WTC11 (cell line): ENCODE measurements around the gene STAM. TPM values are rescaled to one million over a fixed set of nuclear protein-coding genes. Genes with fewer than 3 reads are reported as not detected.

ENCODE experiments used
- ATAC-seq: fragments of 200-7000 bp; cut with Tn5 transposase; 2 replicates; pipeline ENCODE4 v1.10.0; 2021; ENCODE audit warnings: mild to moderate bottlenecking, moderate library complexity
- CTCF ChIA-PET: fragments of 300-600 bp; sonication (Branson Sonifier 250); formaldehyde crosslinking; loops from one replicate; lab custom pipeline; 2021; ENCODE audit warnings: antibody characterized with exemption; lab: Charles Lee
- POLR2A ChIA-PET: fragments of 350-600 bp; sonication (Branson Sonifier 250); formaldehyde crosslinking; loops from one replicate; lab custom pipeline; 2021; ENCODE audit warnings: antibody characterized with exemption; lab: Charles Lee
- DNase-seq: peaks from one replicate; pipeline ENCODE4 v3.0.0; 2021; ENCODE audit warnings: low spot score
- H3K27ac Mint-ChIP-seq: 2 replicates; pipeline ENCODE4 v1.8.0; 2021; ENCODE audit warnings: mixed read lengths
- H3K27me3 Mint-ChIP-seq: 2 replicates; pipeline ENCODE4 v1.8.0; 2021; ENCODE audit warnings: low read depth, mild to moderate bottlenecking, moderate library complexity, mixed read lengths
- H3K36me3 Mint-ChIP-seq: 2 replicates; pipeline ENCODE4 v1.8.0; 2021; ENCODE audit warnings: mixed read lengths
- H3K4me1 Mint-ChIP-seq: 2 replicates; pipeline ENCODE4 v1.8.0; 2022; ENCODE audit warnings: mixed read lengths
- H3K4me3 Mint-ChIP-seq: 2 replicates; pipeline ENCODE4 v1.8.0; 2021; ENCODE audit warnings: mild to moderate bottlenecking, moderate library complexity, mixed read lengths
- H3K9me3 Mint-ChIP-seq: 2 replicates; pipeline ENCODE4 v1.8.0; 2021; ENCODE audit warnings: mixed read lengths
- CBFB ChIP-seq: sonication (generic); formaldehyde crosslinking; IDR thresholded peaks from 2 replicates; pipeline ENCODE4 v1.8.1; 2022; ENCODE audit warnings: mild to moderate bottlenecking, low read depth, missing genetic modification reagents
- ELF4 ChIP-seq: sonication (generic); formaldehyde crosslinking; IDR thresholded peaks from 2 replicates; pipeline ENCODE4 v1.8.1; 2022; ENCODE audit warnings: low read depth, mild to moderate bottlenecking, moderate library complexity, missing genetic modification reagents
- ERG ChIP-seq: fragments of 250-450 bp; sonication (Bioruptor Pico); IDR thresholded peaks from 2 replicates; pipeline ENCODE4 v1.8.0; 2021; ENCODE audit warnings: mild to moderate bottlenecking
- ESRRA ChIP-seq: sonication (generic); formaldehyde crosslinking; IDR thresholded peaks from 2 replicates; pipeline ENCODE4 v1.8.1; 2022; ENCODE audit warnings: mild to moderate bottlenecking, missing genetic modification reagents, borderline replicate concordance
- GABPB1 ChIP-seq: sonication (generic); formaldehyde crosslinking; IDR thresholded peaks from 2 replicates; pipeline ENCODE4 v1.8.1; 2023; ENCODE audit warnings: mild to moderate bottlenecking, missing genetic modification reagents
- GRHL2 ChIP-seq: fragments of 250-450 bp; sonication (Bioruptor Pico); IDR thresholded peaks from 2 replicates; pipeline ENCODE4 v1.8.0; 2022; ENCODE audit warnings: mild to moderate bottlenecking, moderate library complexity; ENCODE audit not compliant: insufficient replicate concordance, severe bottlenecking
- NR2C2 ChIP-seq: sonication (generic); formaldehyde crosslinking; IDR thresholded peaks from 2 replicates; pipeline ENCODE4 v1.8.0; 2022; ENCODE audit warnings: mild to moderate bottlenecking, missing genetic modification reagents
- PRDM15 ChIP-seq: sonication (generic); formaldehyde crosslinking; IDR thresholded peaks from 2 replicates; pipeline ENCODE4 v1.8.0; 2022; ENCODE audit warnings: missing genetic modification reagents
- PRRX2 ChIP-seq: fragments of 250-450 bp; sonication (Bioruptor Pico); IDR thresholded peaks from 2 replicates; pipeline ENCODE4 v1.8.0; 2021; ENCODE audit warnings: mild to moderate bottlenecking
- RORB ChIP-seq: fragments of 250-450 bp; sonication (Bioruptor Pico); IDR thresholded peaks from 2 replicates; pipeline ENCODE4 v1.9.0; 2021; ENCODE audit warnings: mild to moderate bottlenecking
- SP1 ChIP-seq: sonication (generic); formaldehyde crosslinking; conservative IDR thresholded peaks from 2 replicates; pipeline ENCODE4 v1.8.1; 2022; ENCODE audit warnings: missing genetic modification reagents
- STAT6 ChIP-seq: sonication (generic); formaldehyde crosslinking; conservative IDR thresholded peaks from 2 replicates; pipeline ENCODE4 v1.8.1; 2023; ENCODE audit warnings: mild to moderate bottlenecking, low read depth, missing genetic modification reagents, moderate library complexity
- TEAD1 ChIP-seq: sonication (generic); formaldehyde crosslinking; IDR thresholded peaks from 2 replicates; pipeline ENCODE4 v1.8.0; 2022; ENCODE audit warnings: mild to moderate bottlenecking, missing genetic modification reagents
- TEAD4 ChIP-seq: sonication (generic); formaldehyde crosslinking; IDR thresholded peaks from 2 replicates; pipeline ENCODE4 v1.8.0; 2022; ENCODE audit warnings: mild to moderate bottlenecking, missing genetic modification reagents
- ZNF219 ChIP-seq: sonication (generic); formaldehyde crosslinking; IDR thresholded peaks from 2 replicates; pipeline ENCODE4 v1.8.0; 2023; ENCODE audit warnings: missing genetic modification reagents, mild to moderate bottlenecking, borderline replicate concordance
- ZNF317 ChIP-seq: sonication (generic); formaldehyde crosslinking; IDR thresholded peaks from 2 replicates; pipeline ENCODE4 v1.8.1; 2023; ENCODE audit warnings: low read depth, mild to moderate bottlenecking, moderate library complexity, missing genetic modification reagents, borderline replicate concordance
- ZNF396 ChIP-seq: fragments of 250-450 bp; sonication (Bioruptor Pico); IDR thresholded peaks from 2 replicates; pipeline ENCODE4 v1.8.0; 2021; ENCODE audit warnings: mild to moderate bottlenecking, moderate library complexity, borderline replicate concordance
- ZNF423 ChIP-seq: fragments of 250-450 bp; sonication (Bioruptor Pico); IDR thresholded peaks from 2 replicates; pipeline ENCODE4 v2.1.2; 2022; ENCODE audit warnings: mild to moderate bottlenecking, moderate library complexity
- ZNF512 ChIP-seq: sonication (generic); formaldehyde crosslinking; IDR thresholded peaks from 2 replicates; pipeline ENCODE4 v1.8.1; 2022; ENCODE audit warnings: missing genetic modification reagents, borderline replicate concordance
- total RNA-seq: library from RNA; stranded (reverse); gene quantifications from 3 replicates; pipeline ENCODE4 v1.2.3, GENCODE V29; 2021

The STAM gene
- total RNA-seq, 1 experiment from 2014 or later, result 24.2 TPM

- no peak for TF ChIP-seq ESRRA (CRISPR knock-in tag)
These were observed 15.4 kb downstream of the STAM start (continued) for GRCh38 chr10:17659365-17659764.

GRCh38 chr10:17660921-17661320 lies 17.0 kb downstream of the STAM start:
- ChIA-PET CTCF (no interaction called here), POLR2A (no interaction called here)
- ATAC-seq (no peak), DNase-seq (no peak)
- Mint-ChIP-seq H3K4me1 (peaks cover 29% of the 10 kb centered on the region), H3K4me3 (no peak overlapping the region), H3K9me3 (peaks cover 21% of the 10 kb centered on the region), H3K27me3 (no peaks in the 10 kb centered on the region), H3K27ac (no peak overlapping the region), H3K36me3 (peaks cover 14% of the 10 kb centered on the region)
- no peak for TF ChIP-seq NR2C2 (CRISPR knock-in tag)

- DNase-seq (no peak), ATAC-seq (no peak)
- Mint-ChIP-seq H3K4me3 (no peak overlapping the region), H3K9me3 (peaks cover 18% of the 10 kb centered on the region), H3K27ac (peak overlapping the region; percentile 32; the same call in 1 of the 2 replicates), H3K27me3 (no peaks in the 10 kb centered on the region), H3K4me1 (peaks cover 26% of the 10 kb centered on the region), H3K36me3 (peaks cover 10% of the 10 kb centered on the region)
- ChIA-PET CTCF (interaction anchor here (1.4 kb wide), 1 partner anchor 285 kb away, joined by 3 read pairs; no protein-coding TSS in a partner anchor), POLR2A (no interaction called here)
- TF ChIP-seq TEAD1 (CRISPR knock-in tag) (no peak), GRHL2 (CRISPR knock-in tag) (no peak), ZNF512 (CRISPR knock-in tag) (no peak), PRRX2 (no peak), TEAD4 (CRISPR knock-in tag) (no peak), SP1 (CRISPR knock-in tag) (no peak), ERG (CRISPR knock-in tag) (no peak), NR2C2 (CRISPR knock-in tag) (no peak), RORB (no peak), ELF4 (no peak), ZNF396 (CRISPR knock-in tag) (no peak), CBFB (CRISPR knock-in tag) (no peak), ZNF423 (no peak)
These were observed 17.6 kb downstream of the STAM start for GRCh38 chr10:17661510-17661909.

- Mint-ChIP-seq H3K4me3 (no peak overlapping the region), H3K4me1 (peaks cover 18% of the 10 kb centered on the region), H3K27ac (peak overlapping the region; percentile 25; the same call in 1 of the 2 replicates), H3K9me3 (peaks cover 11% of the 10 kb centered on the region; the same call in 1 of the 2 replicates), H3K36me3 (0 out of 2 replicates have a peak, but pooled peaks cover 4% of the 10 kb centered on the region), H3K27me3 (no peaks in the 10 kb centered on the region)
- ATAC-seq, result no peak
- ChIA-PET CTCF (interaction anchor here (1.4 kb wide), 1 partner anchor 286 kb away, joined by 3 read pairs; no protein-coding TSS in a partner anchor), POLR2A (no interaction called here)
- no peak for DNase-seq
- TF ChIP-seq ZNF317 (CRISPR knock-in tag) (no peak), TEAD1 (CRISPR knock-in tag) (no peak), PRDM15 (no peak), ZNF219 (no peak), GABPB1 (CRISPR knock-in tag) (no peak), STAT6 (CRISPR knock-in tag) (no peak)
These were observed 18.5 kb downstream of the STAM start for GRCh38 chr10:17662193-17663138.
